Stimulated activated CD4-positive, alpha-beta T cell treated with anti-CD3 and anti-CD28 coated beads, Interleukin-4, amount 100 ng/mL, for 24 hours (primary cell): ENCODE results near the gene NPAS2.

Experiments
- DNase-seq: peaks from one replicate; pipeline ENCODE4 v3.0.0-alpha.2; 2020

The NPAS2 gene

GRCh38 chr2:100923461-100924060, 103.6 kb downstream of the NPAS2 start:
- no peak for DNase-seq

DNA sequence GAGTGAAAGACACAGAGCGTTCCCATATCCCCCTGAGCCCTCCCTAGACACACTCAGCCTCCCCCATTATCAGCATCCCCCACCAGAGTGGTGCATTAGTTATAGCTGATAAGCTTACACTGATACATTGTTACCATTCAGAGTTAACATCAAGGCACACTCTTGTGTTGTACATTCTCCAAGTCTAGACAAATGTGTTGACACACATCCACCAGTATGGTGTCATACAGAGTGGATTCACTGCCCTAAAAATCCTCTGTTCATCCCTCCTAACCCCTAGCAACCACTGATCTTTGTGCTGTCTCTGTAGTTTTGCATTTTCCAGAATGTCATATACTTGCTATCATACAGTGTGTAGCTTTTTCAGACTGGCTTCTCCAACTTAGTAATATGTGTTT, 104.2 kb downstream of the NPAS2 start:
- DNase-seq, result no peak

DNA sequence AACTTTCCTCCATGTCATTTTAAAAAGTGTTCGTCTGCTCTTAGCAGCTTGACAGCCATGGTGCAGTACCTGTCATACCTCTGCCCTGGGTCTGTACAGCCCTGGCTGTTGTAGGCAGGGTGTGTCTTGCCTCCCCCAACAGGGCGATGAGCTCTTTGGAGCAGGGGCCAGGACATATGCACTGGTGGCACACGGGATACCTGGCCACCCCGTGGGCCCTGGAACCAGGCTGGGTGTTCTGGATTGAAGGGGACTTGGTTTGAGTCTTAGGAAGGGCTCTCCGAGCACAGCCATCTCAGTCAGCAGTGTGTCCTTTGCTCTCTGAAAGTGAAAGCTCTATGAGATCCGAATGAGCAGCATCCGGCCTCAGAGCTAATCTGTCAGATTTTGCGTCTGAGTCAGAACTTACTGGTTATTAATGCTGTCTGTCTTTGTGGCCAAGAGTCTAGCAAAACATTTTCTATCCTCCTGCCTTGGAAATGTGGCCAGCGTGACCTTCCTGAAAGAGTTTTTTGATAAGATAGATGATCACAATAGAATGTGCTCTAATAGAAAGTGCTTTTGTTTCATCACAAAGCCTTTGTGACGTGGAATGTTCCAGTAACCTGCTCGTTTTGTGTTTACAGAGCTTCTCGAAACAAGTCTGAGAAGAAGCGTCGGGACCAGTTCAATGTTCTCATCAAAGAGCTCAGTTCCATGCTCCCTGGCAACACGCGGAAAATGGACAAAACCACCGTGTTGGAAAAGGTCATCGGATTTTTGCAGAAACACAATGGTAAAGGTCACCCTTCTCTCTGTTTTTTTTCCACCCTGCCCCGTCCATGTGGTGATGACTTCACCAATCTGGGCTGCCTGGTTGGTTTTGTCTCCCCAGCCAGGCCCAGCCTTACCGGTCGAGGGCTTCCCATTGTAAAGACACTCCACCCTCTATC, 104.8 kb downstream of the NPAS2 start:
- DNase-seq, result peak; percentile 27

DNA sequence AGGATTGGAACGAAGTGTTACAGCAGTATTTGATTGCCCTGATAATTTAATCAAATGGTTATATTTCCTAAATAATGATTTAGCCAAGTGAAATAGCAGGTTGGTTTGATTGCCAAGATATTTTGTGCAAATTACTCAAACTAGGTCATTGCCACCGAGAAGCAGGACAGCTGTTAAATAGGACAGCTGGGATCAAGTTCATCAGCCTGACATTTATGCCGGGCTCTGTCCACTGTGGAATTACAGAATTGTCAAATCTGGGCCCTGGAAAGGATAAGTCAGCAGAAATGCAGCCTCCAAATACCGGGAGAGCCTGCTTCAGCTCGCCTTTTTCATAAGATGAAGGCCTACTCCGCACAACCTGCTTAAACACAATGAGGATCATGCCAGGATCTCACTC, 108.3 kb downstream of the NPAS2 start:
- DNase-seq, result no peak

- no peak for DNase-seq
Measured at GRCh38 chr2:100929147-100929546, 109.2 kb downstream of the NPAS2 start.

- no peak for DNase-seq
Measured at GRCh38 chr2:100934504-100935371, 114.8 kb downstream of the NPAS2 start.

GRCh38 chr2:100935372-100935752, 115.4 kb downstream of the NPAS2 start:
- no peak for DNase-seq

DNA sequence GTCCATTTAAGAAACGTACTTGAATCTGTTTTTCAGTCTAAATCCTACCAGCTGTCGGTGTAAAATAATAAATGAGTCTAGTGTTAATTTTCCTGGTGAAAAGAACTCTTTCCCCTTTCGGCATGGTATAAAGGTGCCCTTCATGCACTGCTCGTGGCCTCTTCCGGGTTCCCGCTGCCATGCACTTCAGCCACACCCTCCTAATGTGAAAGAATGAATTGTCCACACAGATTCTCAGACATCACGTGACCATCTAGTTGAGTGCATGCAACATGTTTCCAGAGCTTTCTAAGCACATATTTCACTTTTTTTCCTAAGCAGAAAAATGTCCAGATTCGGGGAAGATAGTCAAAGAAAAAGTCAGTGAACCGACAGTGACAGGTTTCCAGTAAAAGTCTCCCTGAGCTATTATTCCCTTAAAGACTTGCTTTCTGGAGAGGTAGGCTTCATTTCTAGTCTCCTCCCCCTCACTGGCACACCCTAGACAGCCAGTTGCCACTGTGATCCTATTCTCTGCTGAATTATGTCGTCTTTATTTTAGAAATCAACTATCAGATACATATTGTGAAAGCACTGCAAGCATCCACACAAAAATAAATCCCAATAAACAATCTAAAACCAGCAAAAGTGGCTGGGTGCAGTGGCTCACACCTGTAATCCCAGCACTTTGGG, 116.3 kb downstream of the NPAS2 start:
- DNase-seq, result no peak

DNA sequence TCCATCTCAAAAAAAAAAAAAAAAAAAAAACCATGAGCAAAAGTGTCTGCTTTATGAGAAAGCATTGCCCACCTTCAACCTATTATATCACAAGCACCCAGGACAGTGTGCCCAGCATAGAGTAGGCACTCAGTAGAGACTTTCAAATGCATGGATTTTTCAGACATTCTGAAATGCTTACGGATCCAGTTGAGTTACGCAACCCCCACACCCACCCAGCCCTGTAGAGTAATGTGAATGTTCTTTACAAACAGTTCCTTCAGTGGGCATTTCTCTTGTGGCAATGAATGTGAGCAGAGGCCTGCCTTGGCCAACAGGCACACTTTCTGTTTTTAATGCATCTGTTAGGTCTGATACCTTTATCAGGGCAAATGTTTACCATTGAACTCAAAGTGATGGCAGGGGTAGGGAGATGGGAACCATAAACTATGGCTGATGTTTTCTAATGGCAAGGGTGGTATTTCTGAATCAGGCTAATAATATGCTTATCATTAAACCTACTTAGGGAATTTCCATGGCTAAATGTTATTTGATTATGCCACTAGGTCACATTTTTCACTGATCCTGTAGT, 117.1 kb downstream of the NPAS2 start:
- DNase-seq, result no peak

GRCh38 chr2:100938031-100939026, 118.4 kb downstream of the NPAS2 start:
- DNase-seq, result no peak

- no peak for DNase-seq
Measured at GRCh38 chr2:100939445-100939844, 119.5 kb downstream of the NPAS2 start.

DNA sequence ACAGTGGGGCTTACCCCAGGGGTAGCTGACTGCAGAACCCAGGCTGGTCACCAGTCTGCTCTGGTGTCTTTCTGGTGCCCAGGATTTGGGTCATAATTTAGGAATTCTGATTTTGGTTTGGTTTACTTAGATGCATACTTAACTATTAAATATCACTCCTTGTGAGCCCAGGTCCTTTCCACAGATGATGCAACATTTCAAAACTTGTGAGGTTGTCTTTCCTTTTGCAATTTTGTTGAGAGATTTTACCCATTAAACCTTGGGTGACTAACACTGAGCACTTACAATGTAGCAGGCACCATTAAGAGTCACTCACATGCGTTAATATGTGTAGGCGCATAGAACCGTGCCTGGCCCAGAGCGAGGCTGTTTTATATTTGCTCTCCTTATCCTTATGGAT, 120.3 kb downstream of the NPAS2 start:
- no peak for DNase-seq

- no peak for DNase-seq
Measured at GRCh38 chr2:100940766-100941645, 121.1 kb downstream of the NPAS2 start.

GRCh38 chr2:100941646-100942240, 121.8 kb downstream of the NPAS2 start:
- DNase-seq, result no peak

DNA sequence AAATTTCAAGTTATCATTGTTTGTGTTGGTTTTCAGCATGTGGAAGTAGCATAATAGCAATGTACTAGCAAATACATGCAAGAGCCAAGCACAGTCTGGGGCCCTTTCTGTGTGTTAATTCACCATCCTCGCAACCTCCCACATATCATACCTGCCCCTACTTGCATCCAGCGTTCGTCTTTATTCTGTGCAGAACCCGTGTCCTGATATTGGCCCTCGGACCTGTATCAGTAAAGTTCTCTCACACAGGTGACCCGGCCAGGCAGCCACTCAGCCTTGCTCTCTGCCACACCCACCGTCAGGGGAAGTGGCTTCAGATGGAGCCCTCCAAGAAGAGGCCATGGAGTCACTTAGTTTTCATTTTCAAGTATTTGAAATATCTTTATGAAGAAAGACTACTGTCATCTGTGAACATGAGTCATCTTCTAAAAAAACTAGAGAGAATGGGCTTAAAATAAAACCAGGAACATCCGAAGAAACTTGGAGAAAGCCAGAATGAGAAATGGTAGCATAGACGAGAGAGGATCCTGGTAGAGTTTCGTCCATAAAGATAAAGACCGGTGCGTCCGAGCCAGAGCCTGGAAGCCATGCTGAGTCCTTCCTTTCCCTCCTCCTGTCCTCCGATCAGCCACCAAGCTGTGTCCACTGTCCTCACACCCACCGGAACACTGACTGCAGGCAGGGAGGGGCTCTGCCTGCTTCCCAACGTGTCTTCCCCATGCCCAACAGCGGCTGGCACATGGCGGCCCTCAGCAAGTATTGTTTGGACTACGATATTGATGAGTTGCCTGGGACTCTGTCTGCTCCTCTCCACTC, 124.9 kb downstream of the NPAS2 start:
- no peak for DNase-seq

GRCh38 chr2:100945433-100945740, 125.4 kb downstream of the NPAS2 start:
- no peak for DNase-seq

GRCh38 chr2:100945930-100946607, 126.1 kb downstream of the NPAS2 start:
- DNase-seq, result no peak
